ENCODE measurements around the gene SH2D4B. TPM values are rescaled to one million over a fixed set of nuclear protein-coding genes. Genes with fewer than 3 reads are reported as not detected.
"Not testable (repeated sequence)": the region's sequence is repeated elsewhere in the genome, so short reads cannot be mapped to it uniquely, and the experiment has no call there.

The SH2D4B gene
- total and polyA plus RNA-seq, 7 donors = 0.06 to 0.33 TPM; not detected in 5

GRCh38 chr10:80529604-80530003, 8.1 kb upstream of the SH2D4B start:
- 48 to 81% methylated on average over 12 of the region's 12 CpGs for WGBS, 2 donors
- H3K36me3 ChIP-seq = no peaks in the 10 kb centered on the region
- no peaks in the 10 kb centered on the region for H3K9me3 ChIP-seq
- no peak for TF ChIP-seq CTCF (IDR thresholded peaks at IDR 0.05)
- TF ChIP-seq POLR2A (IDR thresholded peaks at IDR 0.05) = no peak
- TF ChIP-seq EP300 (IDR thresholded peaks at IDR 0.05) = no peak
- TF ChIP-seq POLR2AphosphoS5 (IDR thresholded peaks at IDR 0.05) = no peak
- H3K27ac ChIP-seq = no peak overlapping the region
- H3K27me3 ChIP-seq = no peaks in the 10 kb centered on the region
- DNase-seq = no peak
- no peaks in the 10 kb centered on the region for H3K4me1 ChIP-seq
- no peak overlapping the region for H3K4me3 ChIP-seq
- intact Hi-C loops (cut with DNase I) = no loop called here

GRCh38 chr10:80530251-80530650, 7.5 kb upstream of the SH2D4B start:
- intact Hi-C loops (cut with DNase I) = no loop called here
- Histone ChIP-seq H3K27me3 (no peaks in the 10 kb centered on the region), H3K4me1 (no peaks in the 10 kb centered on the region), H3K36me3 (no peaks in the 10 kb centered on the region), H3K27ac (no peak overlapping the region), H3K9me3 (no peaks in the 10 kb centered on the region), H3K4me3 (no peak overlapping the region)
- DNase-seq = no peak
- TF ChIP-seq POLR2A (IDR thresholded peaks at IDR 0.05) (no peak), CTCF (IDR thresholded peaks at IDR 0.05) (no peak), EP300 (IDR thresholded peaks at IDR 0.05) (no peak), POLR2AphosphoS5 (IDR thresholded peaks at IDR 0.05) (no peak)
- WGBS, 2 donors = 9 to 42% methylated on average over 2 of the region's 2 CpGs

GRCh38 chr10:80530816-80531215, 6.9 kb upstream of the SH2D4B start:
- intact Hi-C loops (cut with DNase I) = no loop called here
- no peak overlapping the region for H3K27ac ChIP-seq
- DNase-seq = no peak
- H3K27me3 ChIP-seq = no peaks in the 10 kb centered on the region
- WGBS, 2 donors = 43 to 47% methylated on average over 2 of the region's 2 CpGs
- no peak overlapping the region for H3K4me3 ChIP-seq
- no peaks in the 10 kb centered on the region for H3K36me3 ChIP-seq
- H3K4me1 ChIP-seq = peaks cover 0 to 5% (median 2%) of the 10 kb centered on the region in 4 donors
- no peak for TF ChIP-seq POLR2AphosphoS5 (IDR thresholded peaks at IDR 0.05)
- TF ChIP-seq EP300 (IDR thresholded peaks at IDR 0.05) = no peak
- TF ChIP-seq CTCF (IDR thresholded peaks at IDR 0.05) = no peak
- TF ChIP-seq POLR2A (IDR thresholded peaks at IDR 0.05) = no peak
- no peaks in the 10 kb centered on the region for H3K9me3 ChIP-seq

GRCh38 chr10:80532571-80532970, 5.1 kb upstream of the SH2D4B start:
- no peak overlapping the region for H3K27ac ChIP-seq
- no peaks in the 10 kb centered on the region for H3K36me3 ChIP-seq
- DNase-seq = peak; percentile 57
- H3K27me3 ChIP-seq = no peaks in the 10 kb centered on the region
- no peaks in the 10 kb centered on the region for H3K9me3 ChIP-seq
- no peak overlapping the region for H3K4me3 ChIP-seq
- no peak for TF ChIP-seq POLR2A (IDR thresholded peaks at IDR 0.05)
- no peak for TF ChIP-seq EP300 (IDR thresholded peaks at IDR 0.05)
- no peak for TF ChIP-seq CTCF (IDR thresholded peaks at IDR 0.05)
- TF ChIP-seq POLR2AphosphoS5 (IDR thresholded peaks at IDR 0.05) = no peak
- H3K4me1 ChIP-seq = peaks cover 0 to 7% (median 2%) of the 10 kb centered on the region in 4 donors
- 92 to 97% methylated on average over 4 of the region's 4 CpGs for WGBS, 2 donors
- intact Hi-C loops (cut with DNase I) = no loop called here

- DNase-seq = peak; percentile 25
- H3K9me3 ChIP-seq; H3K27ac ChIP-seq; H3K4me1 ChIP-seq; intact Hi-C loops (cut with DNase I); H3K4me3 ChIP-seq; H3K27me3 ChIP-seq; H3K36me3 ChIP-seq: not testable (repeated sequence)
- 93 to 97% methylated on average over 14 to 19 of the region's 25 CpGs for WGBS, 2 donors
These were observed 3.6 kb upstream of the SH2D4B start for GRCh38 chr10:80534059-80534458.

- WGBS, 2 donors = 91 to 94% methylated on average over 16 to 26 of the region's 30 CpGs
- intact Hi-C loops (cut with DNase I) = not testable (repeated sequence)
These were observed 3.1 kb upstream of the SH2D4B start for GRCh38 chr10:80534646-80535045.

More at GRCh38 chr10:80534646-80535045, 3.1 kb upstream of the SH2D4B start:
- H3K27me3 ChIP-seq, H3K4me1 ChIP-seq, H3K36me3 ChIP-seq, DNase-seq, H3K4me3 ChIP-seq, H3K27ac ChIP-seq, H3K9me3 ChIP-seq: not testable (repeated sequence)

Data from sigmoid colon (tissue), 7 donors.